ENCODE results near the gene YAE1. TPM values are rescaled to one million over a fixed set of nuclear protein-coding genes. Genes with fewer than 3 reads are reported as not detected.
"Not testable (repeated sequence)": the region's sequence is repeated elsewhere in the genome, so short reads cannot be mapped to it uniquely, and the experiment has no call there.

The YAE1 gene
- total and polyA plus RNA-seq, 2 donors (not counting 1 experiment from before 2014, with no cell fraction given): 36.3 to 39.3 TPM

DNA sequence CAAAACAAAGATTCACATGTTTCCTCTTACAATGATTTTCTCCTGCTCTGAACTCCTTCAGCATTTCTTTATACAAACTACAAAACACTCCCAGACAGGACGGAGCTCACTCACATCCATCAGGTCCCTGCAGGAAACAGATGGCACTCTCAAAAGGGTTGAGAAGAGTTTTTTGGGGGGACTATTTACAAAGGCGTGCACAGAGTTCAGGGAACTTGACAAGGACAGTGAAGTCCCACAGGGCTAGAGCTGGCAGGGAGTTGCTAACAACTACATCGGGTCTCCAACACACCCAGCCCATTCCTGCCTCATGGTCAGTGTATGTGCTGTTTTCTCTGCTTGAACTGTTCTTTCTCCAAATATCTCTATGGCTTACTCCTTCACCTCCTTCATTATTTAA lies 24.7 kb upstream of the YAE1 start:
- Histone ChIP-seq H3K9me3 (ENCODE audit: control insufficient read depth, insufficient read depth, low read depth, low read length) (no peaks in the 10 kb centered on the region), H3K36me3 (ENCODE audit: control insufficient read depth, insufficient read depth, low read length) (no peaks in the 10 kb centered on the region), H3K9ac (ENCODE audit: insufficient read depth, low read length) (no peak overlapping the region), H3K27me3 (ENCODE audit: control insufficient read depth, insufficient read depth, low read length) (peaks cover 8% of the 10 kb centered on the region), H3K4me1 (ENCODE audit: control insufficient read depth, extremely low read depth, insufficient read depth, low read length) (no peaks in the 10 kb centered on the region), H2AFZ (ENCODE audit: low read length) (no peak overlapping the region), H3K4me3 (replicated peaks in 1 of 4; ENCODE audit: control extremely low read depth in 1 of 4, insufficient read depth in 1 of 4, low read depth in 3 of 4, low read length in 4 of 4) (no peak overlapping the region), H3K4me2 (ENCODE audit: extremely low read depth, insufficient read depth, low read length) (no peak overlapping the region), H4K20me1 (ENCODE audit: control insufficient read depth, extremely low read depth, insufficient read depth, low read length) (no peaks in the 10 kb centered on the region), H3K79me2 (ENCODE audit: control insufficient read depth, insufficient read depth, low read length) (no peaks in the 10 kb centered on the region), H3K27ac (ENCODE audit: insufficient read depth, low read length) (no peak overlapping the region)
- DNase-seq (ENCODE audit: low read depth in 2 of 2): no peak
- TF ChIP-seq, protein P1, sequence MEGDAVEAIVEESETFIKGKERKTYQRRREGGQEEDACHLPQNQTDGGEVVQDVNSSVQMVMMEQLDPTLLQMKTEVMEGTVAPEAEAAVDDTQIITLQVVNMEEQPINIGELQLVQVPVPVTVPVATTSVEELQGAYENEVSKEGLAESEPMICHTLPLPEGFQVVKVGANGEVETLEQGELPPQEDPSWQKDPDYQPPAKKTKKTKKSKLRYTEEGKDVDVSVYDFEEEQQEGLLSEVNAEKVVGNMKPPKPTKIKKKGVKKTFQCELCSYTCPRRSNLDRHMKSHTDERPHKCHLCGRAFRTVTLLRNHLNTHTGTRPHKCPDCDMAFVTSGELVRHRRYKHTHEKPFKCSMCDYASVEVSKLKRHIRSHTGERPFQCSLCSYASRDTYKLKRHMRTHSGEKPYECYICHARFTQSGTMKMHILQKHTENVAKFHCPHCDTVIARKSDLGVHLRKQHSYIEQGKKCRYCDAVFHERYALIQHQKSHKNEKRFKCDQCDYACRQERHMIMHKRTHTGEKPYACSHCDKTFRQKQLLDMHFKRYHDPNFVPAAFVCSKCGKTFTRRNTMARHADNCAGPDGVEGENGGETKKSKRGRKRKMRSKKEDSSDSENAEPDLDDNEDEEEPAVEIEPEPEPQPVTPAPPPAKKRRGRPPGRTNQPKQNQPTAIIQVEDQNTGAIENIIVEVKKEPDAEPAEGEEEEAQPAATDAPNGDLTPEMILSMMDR (conservative IDR thresholded peaks at IDR 0.05 in 1 of 2, IDR thresholded peaks at IDR 0.05 in 1 of 2; ENCODE audit: low read depth in 1 of 2, low read length in 2 of 2): no peak
- no peak for TF ChIP-seq EZH2 (IDR thresholded peaks at IDR 0.05; ENCODE audit: low read length, missing control alignments)

DNA sequence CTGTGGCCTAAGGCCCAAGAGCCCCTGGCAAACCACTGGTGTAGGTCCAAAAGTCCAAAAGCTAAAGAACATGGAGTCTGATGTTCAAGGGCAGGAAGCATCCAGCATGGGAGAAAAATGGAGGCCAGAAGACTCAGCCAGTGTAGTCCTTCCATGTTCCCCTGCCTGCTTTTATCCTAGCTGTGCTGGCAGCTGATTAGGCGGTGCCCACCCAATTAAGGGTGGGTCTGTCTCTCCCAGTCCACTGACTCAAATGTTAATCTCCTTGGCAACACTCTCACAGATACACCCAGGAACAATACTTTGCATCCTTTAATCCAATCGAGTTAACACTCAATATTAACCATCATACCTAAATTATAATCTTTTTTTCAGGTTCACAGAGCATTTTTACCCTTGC lies 21.4 kb upstream of the YAE1 start:
- not testable (repeated sequence) for H3K27me3 ChIP-seq (ENCODE audit: control insufficient read depth, insufficient read depth, low read length); H3K9me3 ChIP-seq (ENCODE audit: control insufficient read depth, insufficient read depth, low read depth, low read length); H3K9ac ChIP-seq (ENCODE audit: insufficient read depth, low read length); H2AFZ ChIP-seq (ENCODE audit: low read length); H3K4me1 ChIP-seq (ENCODE audit: control insufficient read depth, extremely low read depth, insufficient read depth, low read length); H3K4me2 ChIP-seq (ENCODE audit: extremely low read depth, insufficient read depth, low read length); H3K4me3 ChIP-seq (replicated peaks in 1 of 4; ENCODE audit: control extremely low read depth in 1 of 4, insufficient read depth in 1 of 4, low read depth in 3 of 4, low read length in 4 of 4); DNase-seq (ENCODE audit: low read depth in 2 of 2); H3K36me3 ChIP-seq (ENCODE audit: control insufficient read depth, insufficient read depth, low read length); H3K27ac ChIP-seq (ENCODE audit: insufficient read depth, low read length); H4K20me1 ChIP-seq (ENCODE audit: control insufficient read depth, extremely low read depth, insufficient read depth, low read length); H3K79me2 ChIP-seq (ENCODE audit: control insufficient read depth, insufficient read depth, low read length)

DNA sequence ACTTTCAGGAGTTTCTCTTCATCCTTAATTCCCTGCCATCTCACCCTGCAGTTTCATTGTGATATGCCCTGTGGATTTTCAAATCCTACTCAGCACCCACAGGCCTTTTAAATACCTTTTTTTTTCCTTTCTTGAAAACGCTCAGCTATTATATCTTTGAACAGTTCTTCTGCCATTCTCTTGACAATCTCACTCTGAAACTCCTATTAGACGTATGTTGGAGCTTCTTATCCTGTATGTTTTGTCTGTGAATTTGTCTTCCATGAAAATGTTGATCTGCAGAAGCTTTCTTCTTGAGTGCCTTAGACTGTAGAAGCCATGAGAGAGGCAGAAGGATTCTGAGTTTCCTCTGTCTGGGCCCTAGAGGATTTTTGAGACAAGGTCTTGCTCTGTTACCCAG lies 18.9 kb upstream of the YAE1 start:
- no peak overlapping the region for H2AFZ ChIP-seq (ENCODE audit: low read length)
- H4K20me1 ChIP-seq (ENCODE audit: control insufficient read depth, extremely low read depth, insufficient read depth, low read length): no peaks in the 10 kb centered on the region
- no peaks in the 10 kb centered on the region for H3K4me1 ChIP-seq (ENCODE audit: control insufficient read depth, extremely low read depth, insufficient read depth, low read length)
- no peak overlapping the region for H3K9ac ChIP-seq (ENCODE audit: insufficient read depth, low read length)
- H3K27ac ChIP-seq (ENCODE audit: insufficient read depth, low read length): no peak overlapping the region
- H3K4me3 ChIP-seq (replicated peaks in 1 of 4; ENCODE audit: control extremely low read depth in 1 of 4, insufficient read depth in 1 of 4, low read depth in 3 of 4, low read length in 4 of 4): no peak overlapping the region
- no peaks in the 10 kb centered on the region for H3K36me3 ChIP-seq (ENCODE audit: control insufficient read depth, insufficient read depth, low read length)
- TF ChIP-seq, protein P1 (conservative IDR thresholded peaks at IDR 0.05 in 1 of 2, IDR thresholded peaks at IDR 0.05 in 1 of 2; ENCODE audit: low read depth in 1 of 2, low read length in 2 of 2): no peak
- no peak for TF ChIP-seq EZH2 (IDR thresholded peaks at IDR 0.05; ENCODE audit: low read length, missing control alignments)
- no peaks in the 10 kb centered on the region for H3K9me3 ChIP-seq (ENCODE audit: control insufficient read depth, insufficient read depth, low read depth, low read length)
- no peaks in the 10 kb centered on the region for H3K79me2 ChIP-seq (ENCODE audit: control insufficient read depth, insufficient read depth, low read length)
- H3K27me3 ChIP-seq (ENCODE audit: control insufficient read depth, insufficient read depth, low read length): peaks cover 3% of the 10 kb centered on the region
- H3K4me2 ChIP-seq (ENCODE audit: extremely low read depth, insufficient read depth, low read length): no peak overlapping the region
- no peak for DNase-seq (ENCODE audit: low read depth in 2 of 2)

Data from fibroblast of lung (primary cell).